ENCODE results near the gene PLEK2.

PLEK2 gene

DNA sequence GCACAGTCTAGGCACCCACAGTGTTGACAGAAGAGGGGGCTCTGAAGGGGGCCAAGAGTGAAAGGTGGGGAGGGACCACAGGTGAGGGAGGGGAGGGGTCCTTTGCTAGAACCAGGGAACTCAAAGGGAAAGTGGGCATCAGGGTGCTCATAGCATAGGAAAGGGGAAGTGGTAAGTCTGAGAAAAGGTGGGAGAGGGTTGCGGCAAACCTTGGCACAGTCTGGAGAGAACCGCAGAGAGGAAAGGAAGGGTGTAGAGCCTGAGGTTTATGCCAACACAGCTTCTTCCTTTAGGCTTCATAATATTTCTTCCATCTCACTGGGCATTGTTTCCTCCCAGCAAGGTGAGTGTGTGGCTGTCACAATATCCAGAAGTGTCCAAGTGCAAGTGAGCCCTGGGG is 11.5 kb upstream of the PLEK2 start:
- DNase-seq (ENCODE audit: extremely low spot score), result no peak
- ChIA-PET CTCF (interaction anchor here (1.0 to 31.7 kb wide), 3 partner anchors 6 to 145 kb away, joined by 4 to 695 read pairs (median 51); no protein-coding TSS in a partner anchor), POLR2A (no interaction called here)
- TF ChIP-seq, protein P1, sequence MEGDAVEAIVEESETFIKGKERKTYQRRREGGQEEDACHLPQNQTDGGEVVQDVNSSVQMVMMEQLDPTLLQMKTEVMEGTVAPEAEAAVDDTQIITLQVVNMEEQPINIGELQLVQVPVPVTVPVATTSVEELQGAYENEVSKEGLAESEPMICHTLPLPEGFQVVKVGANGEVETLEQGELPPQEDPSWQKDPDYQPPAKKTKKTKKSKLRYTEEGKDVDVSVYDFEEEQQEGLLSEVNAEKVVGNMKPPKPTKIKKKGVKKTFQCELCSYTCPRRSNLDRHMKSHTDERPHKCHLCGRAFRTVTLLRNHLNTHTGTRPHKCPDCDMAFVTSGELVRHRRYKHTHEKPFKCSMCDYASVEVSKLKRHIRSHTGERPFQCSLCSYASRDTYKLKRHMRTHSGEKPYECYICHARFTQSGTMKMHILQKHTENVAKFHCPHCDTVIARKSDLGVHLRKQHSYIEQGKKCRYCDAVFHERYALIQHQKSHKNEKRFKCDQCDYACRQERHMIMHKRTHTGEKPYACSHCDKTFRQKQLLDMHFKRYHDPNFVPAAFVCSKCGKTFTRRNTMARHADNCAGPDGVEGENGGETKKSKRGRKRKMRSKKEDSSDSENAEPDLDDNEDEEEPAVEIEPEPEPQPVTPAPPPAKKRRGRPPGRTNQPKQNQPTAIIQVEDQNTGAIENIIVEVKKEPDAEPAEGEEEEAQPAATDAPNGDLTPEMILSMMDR (IDR thresholded peaks at IDR 0.05; ENCODE audit: control extremely low read depth, extremely low read depth, low read depth, missing control alignments), result no peak

DNA sequence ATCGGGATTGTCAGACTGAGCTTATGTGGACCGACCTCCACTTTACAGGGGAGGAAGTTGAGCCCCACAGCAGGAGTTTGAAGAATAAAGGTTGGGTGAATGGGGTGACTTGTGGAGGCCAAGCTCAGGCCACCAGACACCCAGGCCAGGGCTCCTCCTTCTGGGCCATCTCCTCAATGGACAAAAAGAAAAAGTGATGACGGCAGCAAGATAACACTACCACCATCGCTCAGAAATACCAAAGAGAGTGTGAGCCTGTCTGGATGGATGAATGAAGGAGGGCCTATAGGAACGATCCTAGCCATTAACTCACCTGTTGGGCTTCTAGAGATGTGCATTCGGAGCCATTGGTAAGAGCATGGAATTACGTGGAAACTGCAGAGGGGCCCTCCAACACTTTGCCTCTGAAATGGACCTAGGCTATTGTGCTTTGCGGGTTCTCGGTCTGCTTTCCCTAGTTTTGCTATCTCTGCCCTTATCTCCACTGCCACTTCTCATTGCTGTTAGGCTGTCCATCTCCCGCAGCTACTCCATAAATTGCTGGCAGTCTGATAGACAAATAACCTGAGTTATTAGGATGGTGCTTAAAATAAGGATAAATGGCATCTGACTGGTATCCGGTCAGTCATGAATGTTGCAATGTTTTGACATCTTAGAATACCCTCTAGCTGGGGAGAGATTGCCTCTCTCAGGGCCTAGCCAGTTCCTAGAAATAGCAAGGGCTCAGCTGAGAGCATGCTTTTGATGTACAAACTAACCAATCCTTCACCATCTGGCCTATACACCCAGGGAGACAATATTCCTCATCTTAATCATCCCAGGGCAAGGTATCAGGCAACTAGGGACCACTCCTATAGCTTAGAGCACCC is 9.6 kb upstream of the PLEK2 start:
- TF ChIP-seq, protein P1 (IDR thresholded peaks at IDR 0.05; ENCODE audit: control extremely low read depth, extremely low read depth, low read depth, missing control alignments), result no peak
- DNase-seq (ENCODE audit: extremely low spot score), result no peak
- POLR2A ChIA-PET, result no interaction called here
- CTCF ChIA-PET, result interaction anchor here (1.4 to 31.7 kb wide), 7 partner anchors 11 to 1062 kb away, joined by 3 to 695 read pairs (median 7); no protein-coding TSS in a partner anchor

DNA sequence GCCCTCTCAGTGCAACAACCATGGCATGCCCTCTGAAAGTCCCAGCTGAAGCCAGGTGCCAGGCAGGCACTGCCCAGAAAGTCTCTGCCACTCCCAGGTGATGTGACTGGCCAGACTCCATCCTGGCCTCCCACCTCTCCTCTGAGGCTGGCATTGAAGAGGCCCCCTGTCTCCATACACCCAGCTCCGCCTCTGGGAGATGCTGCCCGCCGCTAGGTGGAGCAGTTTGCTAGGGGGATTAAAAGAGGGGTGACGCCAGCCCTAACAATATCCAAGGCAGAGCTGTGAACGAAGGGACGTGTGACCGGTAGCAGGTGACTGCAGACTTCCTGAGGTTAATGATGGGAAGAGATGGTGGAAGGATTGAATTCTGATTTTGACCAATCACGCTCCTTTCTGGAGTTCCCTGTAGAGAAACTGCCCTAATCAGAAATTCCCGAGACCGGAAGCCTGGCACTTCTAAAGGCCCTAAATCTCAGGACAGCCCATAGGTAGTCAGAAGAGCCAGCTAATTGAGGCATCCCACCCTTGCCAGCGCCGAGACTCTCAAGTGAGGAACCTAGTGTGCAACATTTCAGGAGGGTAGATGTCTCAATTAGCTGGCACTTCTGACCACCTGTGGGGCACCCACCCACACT is 8.3 kb upstream of the PLEK2 start:
- TF ChIP-seq, protein P1 (IDR thresholded peaks at IDR 0.05; ENCODE audit: control extremely low read depth, extremely low read depth, low read depth, missing control alignments), result peak; percentile 62
- DNase-seq (ENCODE audit: extremely low spot score), result no peak
- POLR2A ChIA-PET, result no interaction called here
- CTCF ChIA-PET, result interaction anchor here (0.7 to 31.7 kb wide), 8 partner anchors 6 to 1061 kb away, joined by 3 to 695 read pairs (median 6); no protein-coding TSS in a partner anchor

DNA sequence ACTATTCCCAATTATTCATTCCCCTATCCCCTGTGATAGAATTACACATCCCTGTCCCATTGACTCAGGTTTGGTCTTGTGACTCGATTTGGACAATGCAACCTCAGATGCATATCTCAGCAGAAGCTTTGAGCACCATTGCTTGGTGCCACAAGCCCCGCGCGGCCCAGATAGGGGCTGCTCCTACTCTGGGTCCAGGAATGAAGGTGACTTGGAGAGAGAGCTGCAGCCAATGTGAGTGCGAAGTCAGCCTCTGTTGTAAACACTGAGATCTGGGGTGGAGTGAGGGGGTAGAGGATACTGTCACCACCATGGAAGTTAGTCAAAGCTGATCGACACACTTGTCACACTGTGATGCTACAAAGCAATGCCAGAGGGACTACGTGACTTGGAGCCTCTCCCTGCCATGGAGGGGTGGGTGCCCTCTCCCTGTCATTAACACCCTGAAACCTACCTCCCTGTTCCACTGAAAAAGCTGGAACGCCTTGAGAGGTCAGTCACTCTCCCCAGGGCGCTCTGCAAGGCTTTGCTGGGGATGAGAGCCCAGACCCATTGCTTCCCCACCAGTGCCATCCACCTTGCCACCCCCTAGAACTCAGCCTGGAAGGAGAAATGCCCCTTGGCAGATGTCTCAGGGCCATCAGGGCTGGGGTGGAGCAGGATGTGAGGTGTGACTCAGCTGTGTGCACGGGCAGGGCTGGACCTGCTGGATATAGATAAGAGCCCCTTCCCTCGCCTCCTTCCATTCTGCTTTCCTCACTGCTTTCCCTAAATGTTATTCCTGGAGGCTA is 6.6 kb upstream of the PLEK2 start:
- CTCF ChIA-PET, result interaction anchor here (1.0 to 31.7 kb wide), 4 partner anchors 8 to 286 kb away, joined by 3 to 695 read pairs (median 28); no protein-coding TSS in a partner anchor
- POLR2A ChIA-PET, result no interaction called here
- TF ChIP-seq, protein P1 (IDR thresholded peaks at IDR 0.05; ENCODE audit: control extremely low read depth, extremely low read depth, low read depth, missing control alignments), result no peak
- no peak for DNase-seq (ENCODE audit: extremely low spot score)

DNA sequence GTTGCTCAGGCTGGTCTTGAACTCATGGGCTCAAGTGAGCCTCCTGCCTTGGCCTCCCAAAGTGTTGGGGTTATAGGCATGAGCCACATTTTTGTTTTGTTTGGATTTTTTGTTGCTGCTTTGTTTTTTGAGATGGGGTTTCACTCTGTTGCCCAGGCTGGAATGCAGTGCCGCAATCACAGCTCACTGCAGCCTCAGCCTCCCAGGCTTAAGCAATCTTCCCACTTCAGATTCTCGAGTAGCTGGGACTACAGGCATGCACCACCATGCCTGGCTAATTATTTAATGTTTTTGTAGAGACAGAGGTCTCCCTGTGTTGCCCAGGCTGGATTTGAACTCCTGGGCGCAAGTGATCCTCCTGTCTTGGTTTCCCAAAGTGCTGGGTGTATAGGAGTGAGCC is 5.7 kb upstream of the PLEK2 start:
- no peak for DNase-seq (ENCODE audit: extremely low spot score)
- ChIA-PET CTCF (interaction anchor here (1.3 to 31.7 kb wide), 5 partner anchors 9 to 287 kb away, joined by 3 to 695 read pairs (median 4); no protein-coding TSS in a partner anchor), POLR2A (no interaction called here)
- TF ChIP-seq, protein P1 (IDR thresholded peaks at IDR 0.05; ENCODE audit: control extremely low read depth, extremely low read depth, low read depth, missing control alignments), result no peak

DNA sequence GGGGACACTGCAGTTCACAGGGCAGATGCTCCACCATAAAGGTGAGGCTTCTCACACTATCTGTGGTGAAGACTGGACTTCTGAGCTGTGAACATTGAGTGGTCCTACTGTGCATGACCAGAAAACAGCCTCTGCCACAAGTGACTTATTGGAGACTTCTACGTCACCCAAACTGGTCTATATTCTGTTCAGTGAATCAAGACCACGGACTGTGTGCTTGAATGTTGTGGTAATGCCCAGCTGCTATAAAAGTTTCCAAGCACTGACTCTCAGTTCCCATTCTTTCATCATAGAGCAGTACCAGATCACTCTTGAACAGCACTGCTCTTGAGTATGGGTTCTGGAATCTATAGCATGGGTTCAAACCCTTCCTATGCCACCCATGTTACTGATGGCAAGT is 4.8 kb upstream of the PLEK2 start:
- TF ChIP-seq, protein P1 (IDR thresholded peaks at IDR 0.05; ENCODE audit: control extremely low read depth, extremely low read depth, low read depth, missing control alignments), result no peak
- DNase-seq (ENCODE audit: extremely low spot score), result no peak
- CTCF ChIA-PET, result interaction anchor here (1.3 to 31.7 kb wide), 4 partner anchors 10 to 151 kb away, joined by 3 to 695 read pairs (median 27); no protein-coding TSS in a partner anchor
- POLR2A ChIA-PET, result no interaction called here
